ENCODE measurements around the gene HSBP1L1.

DNA sequence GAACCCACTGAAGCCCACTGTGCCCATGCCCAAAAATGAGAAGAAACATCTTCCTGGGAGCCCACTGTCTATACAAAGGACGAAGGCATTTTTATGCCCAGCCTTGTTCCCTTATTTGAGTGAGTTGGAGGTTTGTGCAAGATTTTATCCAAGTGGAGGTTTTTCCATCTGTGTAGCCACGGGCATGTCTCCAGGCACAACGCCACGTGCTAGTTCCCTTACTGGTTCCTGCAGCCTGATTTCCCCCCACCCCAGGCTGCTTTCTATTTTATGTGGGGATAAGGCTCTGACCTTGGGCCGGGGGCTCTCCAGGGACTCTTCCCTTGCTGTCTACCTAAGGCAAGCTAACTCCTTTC is 46.1 kb downstream of the HSBP1L1 start:
- TF ChIP-seq, protein P1, sequence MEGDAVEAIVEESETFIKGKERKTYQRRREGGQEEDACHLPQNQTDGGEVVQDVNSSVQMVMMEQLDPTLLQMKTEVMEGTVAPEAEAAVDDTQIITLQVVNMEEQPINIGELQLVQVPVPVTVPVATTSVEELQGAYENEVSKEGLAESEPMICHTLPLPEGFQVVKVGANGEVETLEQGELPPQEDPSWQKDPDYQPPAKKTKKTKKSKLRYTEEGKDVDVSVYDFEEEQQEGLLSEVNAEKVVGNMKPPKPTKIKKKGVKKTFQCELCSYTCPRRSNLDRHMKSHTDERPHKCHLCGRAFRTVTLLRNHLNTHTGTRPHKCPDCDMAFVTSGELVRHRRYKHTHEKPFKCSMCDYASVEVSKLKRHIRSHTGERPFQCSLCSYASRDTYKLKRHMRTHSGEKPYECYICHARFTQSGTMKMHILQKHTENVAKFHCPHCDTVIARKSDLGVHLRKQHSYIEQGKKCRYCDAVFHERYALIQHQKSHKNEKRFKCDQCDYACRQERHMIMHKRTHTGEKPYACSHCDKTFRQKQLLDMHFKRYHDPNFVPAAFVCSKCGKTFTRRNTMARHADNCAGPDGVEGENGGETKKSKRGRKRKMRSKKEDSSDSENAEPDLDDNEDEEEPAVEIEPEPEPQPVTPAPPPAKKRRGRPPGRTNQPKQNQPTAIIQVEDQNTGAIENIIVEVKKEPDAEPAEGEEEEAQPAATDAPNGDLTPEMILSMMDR (IDR thresholded peaks at IDR 0.05), result no peak
- TF ChIP-seq POLR2A (IDR thresholded peaks at IDR 0.05), result no peak

Measured in right lobe of liver (tissue), 4 donors.